HCT116 (cell line): ENCODE results near the gene ACLY. TPM values are rescaled to one million over a fixed set of nuclear protein-coding genes. Genes with fewer than 3 reads are reported as not detected.

Experiments
- ATAC-seq: fragments of 200-7000 bp; cut with Tn5 transposase; 2 replicates; pipeline ENCODE4 v1.9.1; 2020; ENCODE audit warnings: mild to moderate bottlenecking, moderate library complexity
- BruUV-seq: library from RNA; stranded (reverse); fragments of 400-500 nt; replicated peaks from 2 replicates; lab custom pipeline; 2021; lab: Mats Ljungman, UMichigan
- CTCF ChIA-PET: fragments of 300-600 bp; sonication (Branson Sonifier 250); formaldehyde crosslinking; loops from one replicate; lab custom pipeline; 2021; ENCODE audit warnings: antibody characterized with exemption; lab: Charles Lee
- POLR2A ChIA-PET: fragments of 300-600, 350-600 bp; sonication (Branson Sonifier 250); formaldehyde crosslinking; loops from one replicate; lab custom pipeline; 2021; ENCODE audit warnings: antibody characterized with exemption; lab: Charles Lee
- RAD21 ChIA-PET, 2 experiments: fragments of 300-600 bp; sonication (Branson Sonifier 250); formaldehyde crosslinking; loops; one replicate each; lab custom pipeline; 2023; ENCODE audit warnings: low total read pairs in 2 of 2; ENCODE audit not compliant: uncharacterized antibody in 2 of 2, unreplicated experiment in 2 of 2, low non-redundant PET in 1 of 2; lab: Charles Lee
- DNase-seq: peaks from one replicate; pipeline ENCODE4 v3.0.0-alpha.2; 2010; ENCODE audit warnings: low read depth, low spot score
- H2AFZ ChIP-seq: fragments of 200-600 bp; shearing (Covaris generic), sonication (generic); 2 replicates; pipeline ENCODE4 v1.6.1; 2017; ENCODE audit warnings: low read depth, mixed run types, mixed read lengths, antibody characterized with exemption, low read length; ENCODE audit not compliant: poor library complexity, severe bottlenecking
- H3K27ac ChIP-seq: 2 replicates; pipeline ENCODE4 v1.5.1; 2012; ENCODE audit warnings: low read depth, low read length
- H3K27me3 ChIP-seq: fragments of 200-600 bp; sonication (generic); 2 replicates; pipeline ENCODE4 v1.6.1; 2016; ENCODE audit warnings: mixed run types, low read length, mixed read lengths; ENCODE audit not compliant: insufficient read depth
- H3K36me3 ChIP-seq, 2 experiments: fragments of 200-500 bp in 1 of 2; fragments of 200-600 bp in 1 of 2; sonication (Bioruptor generic) in 1 of 2; sonication (generic) in 1 of 2; 2 replicates each; pipeline versions ENCODE4 v1.5.1 to v1.6.1; 2014 to 2016; ENCODE audit warnings: low read length in 2 of 2, inconsistent platforms in 1 of 2, mixed read lengths in 1 of 2, mixed run types in 1 of 2; ENCODE audit not compliant: insufficient read depth in 2 of 2, control insufficient read depth in 1 of 2
- H3K4me1 ChIP-seq, 2 experiments: fragments of 200-600 bp in 1 of 2; sonication (generic) in 1 of 2; 2 replicates each; pipeline versions ENCODE4 v1.5.1 to v1.6.1; 2012 to 2017; ENCODE audit warnings: low read length in 2 of 2, inconsistent platforms in 1 of 2, mild to moderate bottlenecking in 1 of 2, mixed read lengths in 1 of 2, mixed run types in 1 of 2, moderate library complexity in 1 of 2; ENCODE audit not compliant: insufficient read depth in 2 of 2, control insufficient read depth in 1 of 2
- H3K4me2 ChIP-seq: fragments of 200-600 bp; sonication (generic); 2 replicates; pipeline ENCODE4 v1.6.1; 2017; ENCODE audit warnings: mixed run types, low read length, mixed read lengths
- H3K4me3 ChIP-seq, 2 experiments: fragments of 200-600 bp in 1 of 2; sonication (generic) in 1 of 2; replicated peaks in 1 of 2; 2 replicates each; pipeline ENCODE4 v1.5.1; 2011 to 2016; ENCODE audit warnings: low read length in 2 of 2, control low read depth in 1 of 2, low read depth in 1 of 2, mild to moderate bottlenecking in 1 of 2, mixed read lengths in 1 of 2, mixed run types in 1 of 2
- H3K79me2 ChIP-seq: fragments of 200-600 bp; sonication (generic); 2 replicates; pipeline ENCODE4 v1.6.1; 2017; ENCODE audit warnings: mild to moderate bottlenecking, mixed run types, low read length, moderate library complexity, mixed read lengths; ENCODE audit not compliant: insufficient read depth
- H3K9ac ChIP-seq: fragments of 200-600 bp; sonication (generic); 2 replicates; pipeline ENCODE4 v1.6.1; 2016; ENCODE audit warnings: low read length, mixed read lengths
- H3K9me2 ChIP-seq: fragments of 200-600 bp; sonication (generic), shearing (Covaris generic); 2 replicates; pipeline ENCODE4 v1.6.1; 2017; ENCODE audit warnings: mixed run types, mild to moderate bottlenecking, moderate library complexity; ENCODE audit not compliant: insufficient read depth
- H3K9me3 ChIP-seq, 2 experiments: fragments of 200-500 bp in 1 of 2; fragments of 200-600 bp in 1 of 2; sonication (Bioruptor generic) in 1 of 2; sonication (generic) in 1 of 2; 2 replicates each; pipeline ENCODE4 v1.6.1; 2014 to 2017; ENCODE audit warnings: low read length in 2 of 2, mixed read lengths in 2 of 2, inconsistent platforms in 1 of 2, low read depth in 1 of 2, mild to moderate bottlenecking in 1 of 2, mixed run types in 1 of 2, moderate library complexity in 1 of 2; ENCODE audit not compliant: control insufficient read depth in 1 of 2, insufficient read depth in 1 of 2
- H4K20me1 ChIP-seq: fragments of 200-600 bp; sonication (generic), shearing (Covaris generic); 2 replicates; pipeline ENCODE4 v1.6.1; 2017; ENCODE audit warnings: mixed run types, mild to moderate bottlenecking, moderate library complexity; ENCODE audit not compliant: insufficient read depth
- EGR1 ChIP-seq: IDR thresholded peaks from 2 replicates; pipeline ENCODE4 v1.6.1; 2012; ENCODE audit warnings: low read depth
- ELF1 ChIP-seq: IDR thresholded peaks from 2 replicates; pipeline ENCODE4 v1.6.1; 2012; ENCODE audit warnings: low read depth, borderline replicate concordance
- EZH2phosphoT487 ChIP-seq: fragments of 200-600 bp; IDR thresholded peaks from 2 replicates; pipeline ENCODE4 v1.6.1; 2018; ENCODE audit warnings: antibody characterized with exemption, borderline replicate concordance
- FOSL1 ChIP-seq: IDR thresholded peaks from 2 replicates; pipeline ENCODE4 v1.6.1; 2012; ENCODE audit warnings: low read depth
- SRF ChIP-seq: IDR thresholded peaks from 2 replicates; pipeline ENCODE4 v1.6.1; 2012; ENCODE audit warnings: low read depth
- ZFX ChIP-seq: fragments of 450-650 bp; IDR thresholded peaks from 2 replicates; pipeline ENCODE4 v1.6.1; 2017
- intact Hi-C: fragments of 100-400 bp; cut with micrococcal nuclease; formaldehyde crosslinking; loops from 2 replicates; pipeline ENCODE4 v1.10.0; 2022
- total RNA-seq: library from RNA; stranded (reverse); gene quantifications from one replicate; pipeline ENCODE4 v1.2.1, GENCODE V29; 2021; ENCODE audit not compliant: unreplicated experiment
- TF ChIP-seq, protein P1 (sequence below), 3 experiments: fragments of 200-600 bp in 1 of 3; sonication (generic) in 1 of 3; IDR thresholded peaks in 2 of 3; conservative IDR thresholded peaks in 1 of 3; 2 replicates each; pipeline ENCODE4 v1.5.1; 2012 to 2017; ENCODE audit warnings: low read depth in 2 of 3, low read length in 2 of 3, antibody characterized with exemption in 1 of 3, borderline replicate concordance in 1 of 3, control low read depth in 1 of 3, mild to moderate bottlenecking in 1 of 3, mixed read lengths in 1 of 3, mixed run types in 1 of 3, moderate library complexity in 1 of 3; ENCODE audit not compliant: insufficient read depth in 1 of 3
- TF ChIP-seq, protein P2 (sequence below): IDR thresholded peaks from 2 replicates; pipeline ENCODE4 v1.6.1; 2012; ENCODE audit warnings: low read depth
- TF ChIP-seq, protein P3 (sequence below): IDR thresholded peaks from 2 replicates; pipeline ENCODE4 v1.6.1; 2012
- TF ChIP-seq, protein P4 (sequence below): IDR thresholded peaks from 2 replicates; pipeline ENCODE4 v1.6.1; 2011; ENCODE audit warnings: mild to moderate bottlenecking, low read length, moderate library complexity; ENCODE audit not compliant: insufficient replicate concordance; ENCODE audit errors: extremely low read depth

ACLY gene
- total RNA-seq, 1 experiment from 2014 or later = 222 TPM

DNA sequence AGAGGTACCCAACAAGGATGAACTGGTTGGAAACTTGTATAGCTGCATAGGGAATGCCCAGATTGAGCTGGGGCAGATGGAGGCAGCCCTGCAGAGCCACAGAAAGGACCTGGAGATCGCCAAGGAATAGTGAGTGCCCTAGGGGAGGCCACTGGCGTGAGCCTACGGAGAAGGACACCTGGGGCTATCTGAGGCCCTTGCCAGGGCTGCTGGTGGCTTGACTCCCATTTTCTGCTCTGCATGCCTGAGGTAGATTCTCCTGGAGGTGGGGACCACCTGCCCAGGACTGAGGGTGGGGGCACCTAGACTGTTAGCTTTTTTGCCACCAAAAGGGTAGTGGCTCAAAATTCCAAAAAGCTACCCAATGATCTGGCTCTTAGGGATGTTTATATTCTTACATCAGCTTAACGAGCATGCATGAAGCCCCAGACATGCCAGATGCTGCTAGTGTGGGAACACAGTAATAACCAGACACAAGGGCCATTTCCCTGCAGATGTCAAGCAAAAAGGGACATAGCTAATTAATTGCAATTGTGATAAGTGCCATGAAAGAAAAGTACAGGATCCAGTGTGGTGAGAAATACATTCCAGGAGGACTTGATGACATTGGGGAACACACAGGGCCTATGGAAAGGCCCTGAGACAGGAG lies 20.4 kb upstream of the ACLY start:
- H4K20me1 ChIP-seq = no peaks in the 10 kb centered on the region
- H3K79me2 ChIP-seq = no peaks in the 10 kb centered on the region
- no peak overlapping the region for H3K4me2 ChIP-seq
- DNase-seq (no peak), ATAC-seq (no peak)
- H3K9me3 ChIP-seq = no peaks in the 10 kb centered on the region
- CTCF ChIA-PET = no interaction called here
- RAD21 ChIA-PET = no interaction called here
- no peaks in the 10 kb centered on the region for H3K36me3 ChIP-seq
- H3K9me2 ChIP-seq = no peaks in the 10 kb centered on the region
- no peak overlapping the region for H3K27ac ChIP-seq
- no peak overlapping the region for H2AFZ ChIP-seq
- intact Hi-C loops = no loop called here
- no peak overlapping the region for H3K4me3 ChIP-seq
- no TSS peak for BruUV-seq
- H3K27me3 ChIP-seq = no peaks in the 10 kb centered on the region
- peaks cover 3 to 16% of the 10 kb centered on the region in 2 experiments; a peak in 3 of 4 replicates for H3K4me1 ChIP-seq
- TF ChIP-seq ELF1 (no peak), ZFX (no peak), FOSL1 (no peak), SRF (no peak), EGR1 (no peak), EZH2phosphoT487 (no peak)
- TF ChIP-seq, protein P1, sequence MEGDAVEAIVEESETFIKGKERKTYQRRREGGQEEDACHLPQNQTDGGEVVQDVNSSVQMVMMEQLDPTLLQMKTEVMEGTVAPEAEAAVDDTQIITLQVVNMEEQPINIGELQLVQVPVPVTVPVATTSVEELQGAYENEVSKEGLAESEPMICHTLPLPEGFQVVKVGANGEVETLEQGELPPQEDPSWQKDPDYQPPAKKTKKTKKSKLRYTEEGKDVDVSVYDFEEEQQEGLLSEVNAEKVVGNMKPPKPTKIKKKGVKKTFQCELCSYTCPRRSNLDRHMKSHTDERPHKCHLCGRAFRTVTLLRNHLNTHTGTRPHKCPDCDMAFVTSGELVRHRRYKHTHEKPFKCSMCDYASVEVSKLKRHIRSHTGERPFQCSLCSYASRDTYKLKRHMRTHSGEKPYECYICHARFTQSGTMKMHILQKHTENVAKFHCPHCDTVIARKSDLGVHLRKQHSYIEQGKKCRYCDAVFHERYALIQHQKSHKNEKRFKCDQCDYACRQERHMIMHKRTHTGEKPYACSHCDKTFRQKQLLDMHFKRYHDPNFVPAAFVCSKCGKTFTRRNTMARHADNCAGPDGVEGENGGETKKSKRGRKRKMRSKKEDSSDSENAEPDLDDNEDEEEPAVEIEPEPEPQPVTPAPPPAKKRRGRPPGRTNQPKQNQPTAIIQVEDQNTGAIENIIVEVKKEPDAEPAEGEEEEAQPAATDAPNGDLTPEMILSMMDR (IDR thresholded peaks at IDR 0.05 in 2 of 3, conservative IDR thresholded peaks at IDR 0.05 in 1 of 3; ENCODE audit: borderline replicate concordance in 1 of 3, insufficient read depth in 1 of 3, low read depth in 2 of 3, low read length in 2 of 3) = no peak
- TF ChIP-seq, protein P2, sequence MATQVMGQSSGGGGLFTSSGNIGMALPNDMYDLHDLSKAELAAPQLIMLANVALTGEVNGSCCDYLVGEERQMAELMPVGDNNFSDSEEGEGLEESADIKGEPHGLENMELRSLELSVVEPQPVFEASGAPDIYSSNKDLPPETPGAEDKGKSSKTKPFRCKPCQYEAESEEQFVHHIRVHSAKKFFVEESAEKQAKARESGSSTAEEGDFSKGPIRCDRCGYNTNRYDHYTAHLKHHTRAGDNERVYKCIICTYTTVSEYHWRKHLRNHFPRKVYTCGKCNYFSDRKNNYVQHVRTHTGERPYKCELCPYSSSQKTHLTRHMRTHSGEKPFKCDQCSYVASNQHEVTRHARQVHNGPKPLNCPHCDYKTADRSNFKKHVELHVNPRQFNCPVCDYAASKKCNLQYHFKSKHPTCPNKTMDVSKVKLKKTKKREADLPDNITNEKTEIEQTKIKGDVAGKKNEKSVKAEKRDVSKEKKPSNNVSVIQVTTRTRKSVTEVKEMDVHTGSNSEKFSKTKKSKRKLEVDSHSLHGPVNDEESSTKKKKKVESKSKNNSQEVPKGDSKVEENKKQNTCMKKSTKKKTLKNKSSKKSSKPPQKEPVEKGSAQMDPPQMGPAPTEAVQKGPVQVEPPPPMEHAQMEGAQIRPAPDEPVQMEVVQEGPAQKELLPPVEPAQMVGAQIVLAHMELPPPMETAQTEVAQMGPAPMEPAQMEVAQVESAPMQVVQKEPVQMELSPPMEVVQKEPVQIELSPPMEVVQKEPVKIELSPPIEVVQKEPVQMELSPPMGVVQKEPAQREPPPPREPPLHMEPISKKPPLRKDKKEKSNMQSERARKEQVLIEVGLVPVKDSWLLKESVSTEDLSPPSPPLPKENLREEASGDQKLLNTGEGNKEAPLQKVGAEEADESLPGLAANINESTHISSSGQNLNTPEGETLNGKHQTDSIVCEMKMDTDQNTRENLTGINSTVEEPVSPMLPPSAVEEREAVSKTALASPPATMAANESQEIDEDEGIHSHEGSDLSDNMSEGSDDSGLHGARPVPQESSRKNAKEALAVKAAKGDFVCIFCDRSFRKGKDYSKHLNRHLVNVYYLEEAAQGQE = no peak
- TF ChIP-seq, protein P3, sequence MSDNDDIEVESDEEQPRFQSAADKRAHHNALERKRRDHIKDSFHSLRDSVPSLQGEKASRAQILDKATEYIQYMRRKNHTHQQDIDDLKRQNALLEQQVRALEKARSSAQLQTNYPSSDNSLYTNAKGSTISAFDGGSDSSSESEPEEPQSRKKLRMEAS = no peak
- TF ChIP-seq, protein P4, sequence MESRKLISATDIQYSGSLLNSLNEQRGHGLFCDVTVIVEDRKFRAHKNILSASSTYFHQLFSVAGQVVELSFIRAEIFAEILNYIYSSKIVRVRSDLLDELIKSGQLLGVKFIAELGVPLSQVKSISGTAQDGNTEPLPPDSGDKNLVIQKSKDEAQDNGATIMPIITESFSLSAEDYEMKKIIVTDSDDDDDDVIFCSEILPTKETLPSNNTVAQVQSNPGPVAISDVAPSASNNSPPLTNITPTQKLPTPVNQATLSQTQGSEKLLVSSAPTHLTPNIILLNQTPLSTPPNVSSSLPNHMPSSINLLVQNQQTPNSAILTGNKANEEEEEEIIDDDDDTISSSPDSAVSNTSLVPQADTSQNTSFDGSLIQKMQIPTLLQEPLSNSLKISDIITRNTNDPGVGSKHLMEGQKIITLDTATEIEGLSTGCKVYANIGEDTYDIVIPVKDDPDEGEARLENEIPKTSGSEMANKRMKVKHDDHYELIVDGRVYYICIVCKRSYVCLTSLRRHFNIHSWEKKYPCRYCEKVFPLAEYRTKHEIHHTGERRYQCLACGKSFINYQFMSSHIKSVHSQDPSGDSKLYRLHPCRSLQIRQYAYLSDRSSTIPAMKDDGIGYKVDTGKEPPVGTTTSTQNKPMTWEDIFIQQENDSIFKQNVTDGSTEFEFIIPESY = no peak
- no peak overlapping the region for H3K9ac ChIP-seq
- POLR2A ChIA-PET = interaction anchor here (0.6 kb wide), 1 partner anchor 12 kb away, joined by 3 read pairs; no protein-coding TSS in a partner anchor
